Hematopoietic multipotent progenitor cell treated with erythropoietin and hydrocortisone succinate and interleukin-3 and kit ligand, for 4 days (in vitro differentiated cells): ENCODE measurements around the gene NCS1.
A peak's percentile ranks its signal among the peaks of the same experiment; 100 is the strongest.
"Not testable (repeated sequence)": the region's sequence is repeated elsewhere in the genome, so short reads cannot be mapped to it uniquely, and the experiment has no call there.

Experiments
- DNase-seq: peaks from one replicate; pipeline ENCODE4 v3.0.0-alpha.2; 2015

NCS1 gene

GRCh38 chr9:130240410-130241197, 68.4 kb downstream of the NCS1 start:
- peak; percentile 88 for DNase-seq

GRCh38 chr9:130241198-130241535, 69.0 kb downstream of the NCS1 start:
- no peak for DNase-seq

- no peak for DNase-seq
Observed at GRCh38 chr9:130242270-130243014, 70.2 kb downstream of the NCS1 start.

GRCh38 chr9:130243015-130243881, 71.0 kb downstream of the NCS1 start:
- DNase-seq, result peak; percentile 90

GRCh38 chr9:130243882-130244170, 71.6 kb downstream of the NCS1 start:
- DNase-seq, result no peak

- DNase-seq, result no peak
Observed at GRCh38 chr9:130244548-130245165, 72.5 kb downstream of the NCS1 start.

GRCh38 chr9:130245474-130245873, 73.3 kb downstream of the NCS1 start:
- no peak for DNase-seq

- no peak for DNase-seq
Observed at GRCh38 chr9:130246126-130246525, 73.9 kb downstream of the NCS1 start.

- no peak for DNase-seq
Observed at GRCh38 chr9:130254747-130255630, 82.8 kb downstream of the NCS1 start.

- no peak for DNase-seq
Observed at GRCh38 chr9:130255631-130256134, 83.5 kb downstream of the NCS1 start.

- no peak for DNase-seq
Observed at GRCh38 chr9:130256644-130257043, 84.4 kb downstream of the NCS1 start.

- DNase-seq, result not testable (repeated sequence)
Observed at GRCh38 chr9:130258137-130258536, 85.9 kb downstream of the NCS1 start.

- DNase-seq, result no peak
Observed at GRCh38 chr9:130259044-130259443, 86.8 kb downstream of the NCS1 start.

GRCh38 chr9:130260816-130261765, 88.9 kb downstream of the NCS1 start:
- no peak for DNase-seq

GRCh38 chr9:130262061-130262745, 90.0 kb downstream of the NCS1 start:
- DNase-seq, result no peak

- DNase-seq, result no peak
Observed at GRCh38 chr9:130262771-130263170, 90.6 kb downstream of the NCS1 start.

GRCh38 chr9:130263601-130264413, 91.6 kb downstream of the NCS1 start:
- DNase-seq, result no peak

GRCh38 chr9:130264414-130265350, 92.5 kb downstream of the NCS1 start:
- DNase-seq, result no peak
